ENCODE measurements around the gene SPG7. TPM values are rescaled to one million over a fixed set of nuclear protein-coding genes. Genes with fewer than 3 reads are reported as not detected.

The SPG7 gene
- polyA plus RNA-seq, 1 experiment = 50.1 TPM

- H3K9me3 ChIP-seq (ENCODE audit: control insufficient read depth, insufficient read depth, low read length) = no peaks in the 10 kb centered on the region
- POLR2A ChIA-PET = no interaction called here
- no peaks in the 10 kb centered on the region for H3K27me3 ChIP-seq (ENCODE audit: control insufficient read depth, insufficient read depth, low read length)
- no peak overlapping the region for H3K27ac ChIP-seq (ENCODE audit: low read depth, low read length)
- no peak for DNase-seq (ENCODE audit: low read depth, low spot score)
- TF ChIP-seq CTCF (IDR thresholded peaks at IDR 0.05; ENCODE audit: low read depth, low read length) = no peak
- H3K4me3 ChIP-seq (ENCODE audit: low read depth, low read length) = no peak overlapping the region
- CTCF ChIA-PET = interaction anchor here (0.5 kb wide), 1 partner anchor 1560 kb away, joined by 6 read pairs; no protein-coding TSS in a partner anchor
Measured at GRCh38 chr16:89475144-89475543, 33.1 kb upstream of the SPG7 start.

GRCh38 chr16:89476379-89476778, 31.8 kb upstream of the SPG7 start:
- CTCF ChIA-PET = no interaction called here
- DNase-seq (ENCODE audit: low read depth, low spot score) = no peak
- TF ChIP-seq CTCF (IDR thresholded peaks at IDR 0.05; ENCODE audit: low read depth, low read length) = no peak

GRCh38 chr16:89476811-89477261, 31.4 kb upstream of the SPG7 start:
- H3K9me3 ChIP-seq (ENCODE audit: control insufficient read depth, insufficient read depth, low read length) = no peaks in the 10 kb centered on the region
- no peak overlapping the region for H3K4me3 ChIP-seq (ENCODE audit: low read depth, low read length)
- ChIA-PET POLR2A (interaction anchor here (0.7 kb wide), 1 partner anchor 54 kb away, joined by 5 read pairs; no protein-coding TSS in a partner anchor), CTCF (no interaction called here)
- no peak for TF ChIP-seq CTCF (IDR thresholded peaks at IDR 0.05; ENCODE audit: low read depth, low read length)
- DNase-seq (ENCODE audit: low read depth, low spot score) = no peak
- H3K27me3 ChIP-seq (ENCODE audit: control insufficient read depth, insufficient read depth, low read length) = no peaks in the 10 kb centered on the region
- H3K27ac ChIP-seq (ENCODE audit: low read depth, low read length) = no peak overlapping the region

More at GRCh38 chr16:89476379-89476778, 31.8 kb upstream of the SPG7 start:
- POLR2A ChIA-PET = interaction anchor here (0.7 kb wide), 1 partner anchor 54 kb away, joined by 5 read pairs; no protein-coding TSS in a partner anchor
- no peaks in the 10 kb centered on the region for H3K27me3 ChIP-seq (ENCODE audit: control insufficient read depth, insufficient read depth, low read length)
- no peak overlapping the region for H3K4me3 ChIP-seq (ENCODE audit: low read depth, low read length)
- no peak overlapping the region for H3K27ac ChIP-seq (ENCODE audit: low read depth, low read length)
- H3K9me3 ChIP-seq (ENCODE audit: control insufficient read depth, insufficient read depth, low read length) = no peaks in the 10 kb centered on the region

GRCh38 chr16:89478576-89479221, 29.5 kb upstream of the SPG7 start:
- Histone ChIP-seq H3K9me3 (ENCODE audit: control insufficient read depth, insufficient read depth, low read length) (no peaks in the 10 kb centered on the region), H3K4me3 (ENCODE audit: low read depth, low read length) (no peak overlapping the region), H3K27ac (ENCODE audit: low read depth, low read length) (peak overlapping the region; percentile 68), H3K27me3 (ENCODE audit: control insufficient read depth, insufficient read depth, low read length) (no peaks in the 10 kb centered on the region)
- no peak for DNase-seq (ENCODE audit: low read depth, low spot score)
- TF ChIP-seq CTCF (IDR thresholded peaks at IDR 0.05; ENCODE audit: low read depth, low read length) = no peak
- POLR2A ChIA-PET = no interaction called here
- CTCF ChIA-PET = no interaction called here

- Histone ChIP-seq H3K9me3 (ENCODE audit: control insufficient read depth, insufficient read depth, low read length) (no peaks in the 10 kb centered on the region), H3K4me3 (ENCODE audit: low read depth, low read length) (no peak overlapping the region), H3K27ac (ENCODE audit: low read depth, low read length) (no peak overlapping the region), H3K27me3 (ENCODE audit: control insufficient read depth, insufficient read depth, low read length) (no peaks in the 10 kb centered on the region)
- TF ChIP-seq CTCF (IDR thresholded peaks at IDR 0.05; ENCODE audit: low read depth, low read length) = no peak
- no peak for DNase-seq (ENCODE audit: low read depth, low spot score)
- CTCF ChIA-PET = interaction anchor here (1.6 kb wide), 1 partner anchor 10 kb away, joined by 3 read pairs; no protein-coding TSS in a partner anchor
- POLR2A ChIA-PET = no interaction called here
Measured at GRCh38 chr16:89481356-89481955, 26.7 kb upstream of the SPG7 start.
